ENCODE results near the gene GHR. TPM values are rescaled to one million over a fixed set of nuclear protein-coding genes. Genes with fewer than 3 reads are reported as not detected.

GHR gene
- 1.6 TPM for total RNA-seq

- DNase-seq (ENCODE audit: low spot score in 2 of 2), result peak; percentile 66 to 75
- no peak for FAIRE-seq
These were observed at the start of gene GHR for GRCh38 chr5:42423285-42424165. GHR (plus strand) TSS chr5:42423439; CDS start chr5:42565875, 142,436 bp downstream.

- no peak for FAIRE-seq
- no peak for DNase-seq (ENCODE audit: low spot score in 2 of 2)
These were observed 48.5 kb upstream of the GHR start for GRCh38 chr5:42374679-42375273.

GRCh38 chr5:42377496-42377895 lies 45.7 kb upstream of the GHR start:
- FAIRE-seq (no peak), DNase-seq (ENCODE audit: low spot score in 2 of 2) (no peak)

- no peak for FAIRE-seq
These were observed 41.3 kb upstream of the GHR start for GRCh38 chr5:42381973-42382372.

GRCh38 chr5:42387563-42387962 lies 35.7 kb upstream of the GHR start:
- no peak for FAIRE-seq

More at GRCh38 chr5:42381973-42382372, 41.3 kb upstream of the GHR start:
- no peak for DNase-seq (ENCODE audit: low spot score in 2 of 2)

GRCh38 chr5:42390115-42390514 lies 33.1 kb upstream of the GHR start:
- no peak for DNase-seq (ENCODE audit: low spot score in 2 of 2)
- no peak for FAIRE-seq

More at GRCh38 chr5:42387563-42387962, 35.7 kb upstream of the GHR start:
- no peak for DNase-seq (ENCODE audit: low spot score in 2 of 2)

GRCh38 chr5:42392917-42393316 lies 30.3 kb upstream of the GHR start:
- FAIRE-seq, result no peak

GRCh38 chr5:42396111-42396510 lies 27.1 kb upstream of the GHR start:
- FAIRE-seq (no peak), DNase-seq (ENCODE audit: low spot score in 2 of 2) (no peak)

More at GRCh38 chr5:42392917-42393316, 30.3 kb upstream of the GHR start:
- DNase-seq (ENCODE audit: low spot score in 2 of 2), result no peak

- FAIRE-seq (no peak), DNase-seq (ENCODE audit: low spot score in 2 of 2) (no peak)
These were observed 26.0 kb upstream of the GHR start for GRCh38 chr5:42397267-42397666.

GRCh38 chr5:42399702-42400101 lies 23.5 kb upstream of the GHR start:
- DNase-seq (ENCODE audit: low spot score in 2 of 2) (no peak), FAIRE-seq (no peak)

- no peak for FAIRE-seq
- no peak for DNase-seq (ENCODE audit: low spot score in 2 of 2)
These were observed 22.8 kb upstream of the GHR start for GRCh38 chr5:42400474-42400873.

GRCh38 chr5:42403236-42403635 lies 20.0 kb upstream of the GHR start:
- DNase-seq (ENCODE audit: low spot score in 2 of 2) (no peak), FAIRE-seq (no peak)

GRCh38 chr5:42404366-42404765 lies 18.9 kb upstream of the GHR start:
- FAIRE-seq (no peak), DNase-seq (ENCODE audit: low spot score in 2 of 2) (no peak)

- DNase-seq (ENCODE audit: low spot score in 2 of 2) (no peak), FAIRE-seq (no peak)
These were observed 3.9 kb upstream of the GHR start for GRCh38 chr5:42419294-42419693.

- DNase-seq (ENCODE audit: low spot score in 2 of 2) (no peak), FAIRE-seq (no peak)
These were observed 471 bp upstream of the GHR start for GRCh38 chr5:42422656-42423280.

GRCh38 chr5:42426016-42426415 lies 2.8 kb downstream of the GHR start:
- DNase-seq (ENCODE audit: low spot score in 2 of 2) (no peak), FAIRE-seq (no peak)

- FAIRE-seq (no peak), DNase-seq (ENCODE audit: low spot score in 2 of 2) (no peak)
These were observed 6.5 kb downstream of the GHR start for GRCh38 chr5:42429694-42430093.

- FAIRE-seq (no peak), DNase-seq (ENCODE audit: low spot score in 2 of 2) (no peak)
These were observed 10.9 kb downstream of the GHR start for GRCh38 chr5:42434047-42434724.

GRCh38 chr5:42436051-42436450 lies 12.8 kb downstream of the GHR start:
- no peak for DNase-seq (ENCODE audit: low spot score in 2 of 2)
- FAIRE-seq, result no peak

- DNase-seq (ENCODE audit: low spot score in 2 of 2) (no peak), FAIRE-seq (no peak)
These were observed 31.2 kb downstream of the GHR start for GRCh38 chr5:42454216-42454995.
